GM19043 (cell line): Measurements from ENCODE around the gene ALX4.

Source experiments
- ATAC-seq: cut with Tn5 transposase; IDR thresholded peaks from one replicate; pipeline ENCODE4 v1.9.1; 2021; ENCODE audit warnings: low read depth; ENCODE audit not compliant: unreplicated experiment

ALX4 gene

GRCh38 chr11:44318369-44318768 is 8.4 kb upstream of the ALX4 start:
- no peak for ATAC-seq

GRCh38 chr11:44316659-44317240 is 6.8 kb upstream of the ALX4 start:
- ATAC-seq: no peak

DNA sequence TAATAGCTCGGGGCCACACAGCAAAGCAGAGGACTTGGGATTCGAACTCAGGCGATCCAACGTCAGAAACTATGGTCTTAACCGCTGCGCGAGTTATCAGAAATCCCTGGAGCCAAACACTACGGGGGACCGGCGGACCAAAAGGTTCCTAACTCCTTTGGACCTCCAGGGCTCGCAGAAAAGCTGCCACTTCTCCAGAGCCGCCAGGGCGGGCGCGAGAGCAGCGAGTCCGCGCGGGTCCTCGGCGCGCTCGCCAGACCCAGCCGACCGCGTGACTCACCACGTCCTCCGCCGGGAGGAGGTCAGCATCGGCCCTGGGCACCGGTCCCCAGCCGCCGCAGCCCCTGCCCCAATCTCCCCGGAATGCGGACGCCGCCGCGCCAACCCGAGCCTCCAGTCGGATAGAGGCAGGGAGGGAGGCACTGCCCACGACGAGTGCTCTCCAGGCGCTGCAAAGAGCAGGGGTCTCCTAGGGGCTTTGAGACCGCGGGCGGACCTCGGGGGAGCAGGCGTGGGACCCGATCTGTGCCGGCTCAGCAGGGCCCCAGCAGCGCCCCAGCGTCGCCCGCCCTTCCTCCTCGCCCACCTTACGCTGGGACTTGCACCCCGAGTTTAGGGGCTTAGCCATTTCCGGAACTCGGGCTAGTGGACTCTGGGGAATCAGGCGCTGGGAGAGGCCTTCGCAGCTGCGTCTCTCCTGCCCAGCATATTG is 6.2 kb upstream of the ALX4 start:
- no peak for ATAC-seq

DNA sequence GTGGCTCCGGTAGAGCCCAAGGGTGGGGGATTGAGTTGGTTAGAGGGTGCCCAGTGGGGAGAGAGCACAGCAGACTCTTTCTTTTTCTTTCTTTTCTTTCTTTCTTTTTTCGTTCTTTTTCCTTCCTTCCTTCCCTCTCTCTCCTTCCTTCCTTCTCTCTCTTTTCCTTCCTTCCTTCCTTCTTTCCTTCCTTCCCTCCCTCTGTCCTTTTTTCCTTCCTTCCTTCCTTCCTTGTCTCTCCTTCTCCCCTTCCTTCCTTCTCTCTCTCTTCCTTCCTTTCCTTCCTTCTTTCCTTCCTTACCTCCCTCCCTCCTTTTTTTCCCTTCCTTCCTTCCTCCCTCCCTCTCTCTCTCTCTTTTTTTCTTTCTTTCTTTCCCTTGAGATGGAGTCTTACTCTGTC is 4.8 kb upstream of the ALX4 start:
- ATAC-seq: no peak

GRCh38 chr11:44313761-44314489 is 4.0 kb upstream of the ALX4 start:
- no peak for ATAC-seq

GRCh38 chr11:44312876-44313275 is 2.9 kb upstream of the ALX4 start:
- no peak for ATAC-seq

- ATAC-seq: no peak
These were observed 1.7 kb upstream of the ALX4 start for GRCh38 chr11:44311339-44312261.

DNA sequence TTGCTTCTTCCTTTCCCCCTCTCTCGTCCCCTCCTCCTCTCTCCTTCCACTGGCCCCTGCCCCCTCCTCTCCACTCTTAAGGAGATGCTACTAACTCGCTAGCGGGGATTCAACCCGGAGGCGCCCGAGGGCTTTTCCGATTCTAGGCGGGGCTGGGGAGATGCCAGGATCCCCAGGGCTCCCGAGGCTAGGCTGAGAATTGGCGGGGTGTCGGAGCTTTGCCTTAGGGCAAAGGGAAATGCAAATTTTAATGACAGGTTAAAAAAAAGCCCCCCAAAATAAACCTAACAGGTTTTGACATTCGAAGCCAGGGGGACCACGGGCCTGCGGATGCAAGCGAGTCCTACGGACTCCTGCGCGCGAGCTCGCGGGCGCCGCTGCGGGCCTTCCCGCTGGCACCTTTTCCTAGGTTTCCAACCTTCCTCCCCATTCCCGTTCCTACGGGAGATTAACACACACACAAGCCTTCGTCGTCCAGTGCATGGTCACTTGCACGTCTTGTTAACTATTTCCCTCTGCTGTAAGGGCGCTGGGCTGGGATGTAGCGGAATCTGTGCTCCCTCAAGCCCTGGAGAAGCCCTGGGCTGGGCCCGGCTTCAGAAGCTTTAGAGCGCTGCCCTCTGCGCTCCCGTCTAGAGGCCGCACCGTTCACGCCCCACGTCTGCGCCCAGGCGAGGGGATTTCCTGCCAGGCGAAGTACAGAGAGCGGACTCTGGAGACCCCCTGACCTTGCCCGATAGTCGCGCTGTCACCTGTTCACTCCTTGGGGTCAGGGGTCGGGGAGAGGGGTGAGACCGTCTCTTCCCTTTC is 729 bp upstream of the ALX4 start:
- ATAC-seq: no peak

- no peak for ATAC-seq
These were observed 195 bp upstream of the ALX4 start for GRCh38 chr11:44310206-44310462.

- ATAC-seq: no peak
These were observed 939 bp downstream of the ALX4 start for GRCh38 chr11:44308923-44309477.

GRCh38 chr11:44308256-44308922 is 1.6 kb downstream of the ALX4 start:
- no peak for ATAC-seq

GRCh38 chr11:44307340-44308099 is 2.4 kb downstream of the ALX4 start:
- no peak for ATAC-seq

DNA sequence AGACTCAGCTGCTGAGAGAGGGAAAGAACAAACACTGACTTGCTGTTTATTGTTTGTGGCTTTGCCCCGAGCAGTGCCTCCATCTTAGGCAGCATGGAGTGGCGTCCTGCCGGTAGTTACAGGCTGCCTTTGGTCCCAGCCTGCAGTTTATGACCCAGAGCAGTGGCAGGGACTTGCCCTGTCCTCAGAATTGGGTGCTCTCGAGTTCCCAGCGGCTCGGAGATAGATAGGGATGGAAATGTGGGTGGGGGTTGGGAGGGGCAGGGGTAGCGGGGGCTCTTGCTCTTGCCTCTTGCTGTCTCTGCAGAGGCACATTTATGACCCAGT is 3.1 kb downstream of the ALX4 start:
- ATAC-seq: no peak

DNA sequence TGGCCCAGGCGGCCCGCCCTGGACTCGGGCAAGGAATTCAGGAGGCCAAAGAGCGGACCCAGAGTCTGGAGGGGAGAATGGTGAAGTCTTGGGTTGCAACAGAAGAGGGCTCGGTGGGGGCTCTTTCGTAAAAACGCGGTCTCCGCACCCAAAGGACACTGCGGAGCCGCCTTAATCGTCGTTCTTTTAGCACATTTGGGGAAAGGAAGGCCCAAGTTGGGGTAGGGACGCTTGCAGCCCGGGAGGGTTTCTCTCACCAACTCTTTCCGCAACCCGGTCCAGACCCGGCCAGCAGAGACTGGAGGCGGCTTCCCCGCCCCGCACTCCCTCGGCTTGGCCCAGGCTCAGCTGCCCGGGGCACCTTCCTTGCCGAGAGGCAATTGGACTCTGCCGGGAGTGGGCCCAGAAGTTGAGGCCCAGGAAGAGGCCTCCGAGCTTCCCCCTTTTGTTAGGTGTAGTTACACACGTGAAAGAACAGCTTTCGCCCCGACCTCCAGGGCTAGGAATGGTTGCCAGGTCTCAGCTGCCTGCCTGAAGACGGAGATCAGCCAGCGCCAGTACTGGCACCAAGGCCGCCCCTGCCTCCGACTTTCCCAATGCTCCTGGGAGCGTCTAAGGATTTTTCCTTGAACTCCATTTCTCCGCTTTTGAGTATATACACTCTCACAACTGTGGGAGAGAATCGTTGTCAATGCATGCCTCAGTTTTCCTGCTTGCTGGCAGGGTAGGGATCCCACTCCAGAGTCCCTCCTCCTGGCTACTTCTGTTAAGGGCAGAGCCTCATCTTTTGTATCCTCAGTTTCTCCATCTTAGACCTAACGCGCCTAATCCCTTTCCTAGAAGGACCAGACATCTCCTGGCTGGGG is 3.7 kb downstream of the ALX4 start:
- no peak for ATAC-seq

DNA sequence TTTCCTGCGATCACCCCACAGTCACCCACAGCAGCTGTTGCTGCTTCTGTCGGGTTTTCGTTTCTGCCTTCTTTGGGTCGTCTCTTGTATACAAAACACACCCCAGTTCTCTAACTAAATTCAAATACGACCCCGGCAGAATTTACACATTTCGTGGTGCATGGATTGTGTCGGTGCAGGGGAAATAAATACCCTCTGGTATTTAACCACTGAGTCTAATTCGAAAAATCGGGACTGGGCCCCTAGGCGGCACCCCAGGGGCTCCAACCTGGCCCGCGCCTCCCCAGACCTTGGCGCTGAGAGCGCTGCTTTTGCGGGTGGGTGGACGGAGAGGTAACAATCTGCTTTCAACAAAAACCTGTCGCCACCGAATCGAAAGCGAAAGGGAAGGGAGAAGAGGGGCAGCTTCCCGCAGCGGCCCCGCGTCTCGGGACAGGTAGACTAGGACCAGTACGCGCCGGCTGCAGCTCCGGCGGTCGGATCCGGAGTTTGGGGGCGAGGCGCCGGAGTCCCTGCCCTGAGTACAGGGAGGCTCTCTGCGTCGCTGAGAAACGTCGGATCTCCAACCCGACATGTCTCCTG is 4.4 kb downstream of the ALX4 start:
- no peak for ATAC-seq

GRCh38 chr11:44305026-44305469 is 4.9 kb downstream of the ALX4 start:
- ATAC-seq: no peak
